HEK293 (cell line): ENCODE measurements around the gene PPP4R1.

Experiments
- CTCF ChIA-PET: fragments of 350-600 bp; formaldehyde crosslinking; extraction: SDS; loops from one replicate; lab custom pipeline; 2021; ENCODE audit warnings: antibody characterized with exemption; lab: Yijun Ruan, JAX
- POLR2A ChIA-PET: fragments of 300-600 bp; formaldehyde crosslinking; extraction: SDS; loops from one replicate; lab custom pipeline; 2020; ENCODE audit warnings: antibody characterized with exemption, inconsistent platforms; lab: Yijun Ruan, JAX
- H3K27ac ChIP-seq: fragments of 200-500 bp; sonication (Bioruptor generic); 2 replicates; pipeline ENCODE4 v1.5.1; 2014; ENCODE audit warnings: low read depth, low read length, control low read depth, inconsistent platforms; ENCODE audit errors: extremely low read depth
- H3K36me3 ChIP-seq, 2 experiments: fragments of 200-500 bp in 1 of 2; sonication (Bioruptor generic) in 1 of 2; 1 replicate in 1 of 2; 2 replicates in 1 of 2; pipeline ENCODE4 v1.5.1; 2014 to 2017; ENCODE audit warnings: inconsistent platforms in 2 of 2, low read length in 2 of 2; ENCODE audit not compliant: control insufficient read depth in 2 of 2, insufficient read depth in 1 of 2
- H3K4me1 ChIP-seq: fragments of 200-500 bp; sonication (Bioruptor generic); 2 replicates; pipeline ENCODE4 v1.5.1; 2014; ENCODE audit warnings: mild to moderate bottlenecking, low read length, inconsistent platforms; ENCODE audit not compliant: control insufficient read depth, insufficient read depth
- H3K4me3 ChIP-seq: 2 replicates; pipeline ENCODE4 v1.5.1; 2011; ENCODE audit warnings: low read depth, mild to moderate bottlenecking, control low read depth, low read length, moderate library complexity
- H3K9me3 ChIP-seq: fragments of 200-500 bp; sonication (Bioruptor generic); 2 replicates; pipeline ENCODE4 v1.5.1; 2014; ENCODE audit warnings: low read depth, low read length, inconsistent platforms; ENCODE audit not compliant: control insufficient read depth, insufficient read depth
- GFI1B ChIP-seq: fragments of 450-650 bp; formaldehyde crosslinking; IDR thresholded peaks from 2 replicates; pipeline ENCODE4 v1.5.1; 2016; ENCODE audit warnings: missing biosample characterization, missing genetic modification characterization
- GLIS1 ChIP-seq: fragments of 450-650 bp; formaldehyde crosslinking; IDR thresholded peaks from 2 replicates; pipeline ENCODE4 v1.5.1; 2016; ENCODE audit warnings: missing biosample characterization, missing genetic modification characterization
- IKZF3 ChIP-seq: fragments of 450-650 bp; IDR thresholded peaks from 2 replicates; pipeline ENCODE4 v1.5.0; 2018; ENCODE audit warnings: missing biosample characterization, mild to moderate bottlenecking, missing genetic modification characterization, moderate library complexity
- KLF1 ChIP-seq: fragments of 450-650 bp; formaldehyde crosslinking; IDR thresholded peaks from 2 replicates; pipeline ENCODE4 v1.5.1; 2016; ENCODE audit warnings: missing biosample characterization, missing genetic modification characterization
- MYNN ChIP-seq: fragments of 450-650 bp; formaldehyde crosslinking; IDR thresholded peaks from 2 replicates; pipeline ENCODE4 v1.5.1; 2016; ENCODE audit warnings: missing biosample characterization, missing genetic modification characterization, borderline replicate concordance
- MZF1 ChIP-seq: fragments of 450-650 bp; formaldehyde crosslinking; IDR thresholded peaks from 2 replicates; pipeline ENCODE4 v1.5.1; 2017; ENCODE audit warnings: missing biosample characterization, missing genetic modification characterization, borderline replicate concordance
- OSR2 ChIP-seq: fragments of 450-650 bp; formaldehyde crosslinking; IDR thresholded peaks from 2 replicates; pipeline ENCODE4 v1.5.1; 2016; ENCODE audit warnings: missing biosample characterization, missing genetic modification characterization
- PATZ1 ChIP-seq: fragments of 450-650 bp; formaldehyde crosslinking; IDR thresholded peaks from 2 replicates; pipeline ENCODE4 v1.5.1; 2016; ENCODE audit warnings: missing biosample characterization, missing genetic modification characterization
- PRDM4 ChIP-seq: fragments of 450-650 bp; formaldehyde crosslinking; IDR thresholded peaks from 2 replicates; pipeline ENCODE4 v1.5.1; 2017; ENCODE audit warnings: missing biosample characterization, missing genetic modification characterization
- WT1 ChIP-seq: fragments of 450-650 bp; formaldehyde crosslinking; IDR thresholded peaks from 2 replicates; pipeline ENCODE4 v1.5.1; 2016; ENCODE audit warnings: missing biosample characterization, missing genetic modification characterization
- ZBTB20 ChIP-seq: fragments of 450-650 bp; formaldehyde crosslinking; IDR thresholded peaks from 2 replicates; pipeline ENCODE4 v1.5.1; 2016; ENCODE audit warnings: missing biosample characterization, missing genetic modification characterization
- ZBTB48 ChIP-seq: fragments of 450-650 bp; formaldehyde crosslinking; IDR thresholded peaks from 2 replicates; pipeline ENCODE4 v1.5.1; 2016; ENCODE audit warnings: missing biosample characterization, missing genetic modification characterization
- ZEB2 ChIP-seq: fragments of 450-650 bp; formaldehyde crosslinking; IDR thresholded peaks from 2 replicates; pipeline ENCODE4 v1.5.1; 2016; ENCODE audit warnings: missing biosample characterization, missing genetic modification characterization
- ZNF292 ChIP-seq: fragments of 450-650 bp; formaldehyde crosslinking; IDR thresholded peaks from 2 replicates; pipeline ENCODE4 v1.5.1; 2016; ENCODE audit warnings: low read depth, missing biosample characterization, missing genetic modification characterization, borderline replicate concordance
- ZNF350 ChIP-seq: fragments of 450-650 bp; formaldehyde crosslinking; IDR thresholded peaks from 2 replicates; pipeline ENCODE4 v1.5.0; 2017; ENCODE audit warnings: missing biosample characterization, mild to moderate bottlenecking, missing genetic modification characterization
- ZNF362 ChIP-seq: fragments of 450-650 bp; formaldehyde crosslinking; IDR thresholded peaks from 2 replicates; pipeline ENCODE4 v1.5.1; 2016; ENCODE audit warnings: missing biosample characterization, missing genetic modification characterization
- ZNF37A ChIP-seq: fragments of 450-650 bp; IDR thresholded peaks from 2 replicates; pipeline ENCODE4 v1.5.1; 2018; ENCODE audit warnings: missing biosample characterization, missing genetic modification characterization
- ZNF416 ChIP-seq: fragments of 450-650 bp; formaldehyde crosslinking; IDR thresholded peaks from 2 replicates; pipeline ENCODE4 v1.5.1; 2016; ENCODE audit warnings: missing biosample characterization, missing genetic modification characterization
- ZNF433 ChIP-seq: fragments of 450-650 bp; formaldehyde crosslinking; IDR thresholded peaks from 2 replicates; pipeline ENCODE4 v1.5.1; 2016; ENCODE audit warnings: missing biosample characterization, missing genetic modification characterization, low read depth
- ZNF473 ChIP-seq: fragments of 450-650 bp; formaldehyde crosslinking; IDR thresholded peaks from 2 replicates; pipeline ENCODE4 v1.5.1; 2017; ENCODE audit warnings: missing biosample characterization, missing genetic modification characterization
- ZNF510 ChIP-seq: fragments of 450-650 bp; formaldehyde crosslinking; IDR thresholded peaks from 2 replicates; pipeline ENCODE4 v1.5.1; 2018; ENCODE audit warnings: mild to moderate bottlenecking, missing genetic modification characterization, missing biosample characterization; ENCODE audit not compliant: insufficient replicate concordance
- ZNF548 ChIP-seq: fragments of 450-650 bp; formaldehyde crosslinking; IDR thresholded peaks from 2 replicates; pipeline ENCODE4 v1.5.1; 2016; ENCODE audit warnings: missing biosample characterization, missing genetic modification characterization
- ZNF560 ChIP-seq: fragments of 450-650 bp; formaldehyde crosslinking; IDR thresholded peaks from 2 replicates; pipeline ENCODE4 v1.5.1; 2017; ENCODE audit warnings: missing biosample characterization, missing genetic modification characterization, borderline replicate concordance
- ZNF621 ChIP-seq: fragments of 450-650 bp; formaldehyde crosslinking; IDR thresholded peaks from 2 replicates; pipeline ENCODE4 v1.5.1; 2017; ENCODE audit warnings: missing biosample characterization, missing genetic modification characterization
- ZNF626 ChIP-seq: fragments of 450-650 bp; sonication (Bioruptor Pico); formaldehyde crosslinking; IDR thresholded peaks from 2 replicates; pipeline ENCODE4 v1.5.1; 2018; ENCODE audit warnings: missing biosample characterization, missing genetic modification characterization, inconsistent platforms
- ZNF677 ChIP-seq: fragments of 450-650 bp; IDR thresholded peaks from 2 replicates; pipeline ENCODE4 v1.5.0; 2018; ENCODE audit warnings: missing biosample characterization, mild to moderate bottlenecking, missing genetic modification characterization, moderate library complexity
- ZNF776 ChIP-seq: fragments of 450-650 bp; formaldehyde crosslinking; IDR thresholded peaks from 2 replicates; pipeline ENCODE4 v1.5.0; 2017; ENCODE audit warnings: missing biosample characterization, missing genetic modification characterization, borderline replicate concordance
- ZNF843 ChIP-seq: fragments of 450-650 bp; formaldehyde crosslinking; IDR thresholded peaks from 2 replicates; pipeline ENCODE4 v1.5.1; 2016; ENCODE audit warnings: missing biosample characterization, missing genetic modification characterization
- ZSCAN18 ChIP-seq: fragments of 450-650 bp; formaldehyde crosslinking; IDR thresholded peaks from 2 replicates; pipeline ENCODE4 v1.5.1; 2016; ENCODE audit warnings: missing biosample characterization, missing genetic modification characterization

PPP4R1 gene

GRCh38 chr18:9508446-9509025 is 105.8 kb downstream of the PPP4R1 start:
- no peak overlapping the region for H3K4me3 ChIP-seq
- TF ChIP-seq ZNF677 (tag by site-specific recombination) (no peak), GFI1B (tag by site-specific recombination) (no peak)
- no peaks in the 10 kb centered on the region; a peak in 1 of 3 replicates for H3K36me3 ChIP-seq
- ChIA-PET POLR2A (no interaction called here), CTCF (interaction anchor here (0.5 to 3.9 kb wide), 4 partner anchors 8 to 172 kb away, joined by 3 to 24 read pairs (median 4); no protein-coding TSS in a partner anchor)
- peaks cover 29% of the 10 kb centered on the region for H3K4me1 ChIP-seq
- no peak overlapping the region for H3K27ac ChIP-seq
- H3K9me3 ChIP-seq, result no peaks in the 10 kb centered on the region

GRCh38 chr18:9507565-9508088 is 106.7 kb downstream of the PPP4R1 start:
- H3K27ac ChIP-seq, result no peak overlapping the region
- TF ChIP-seq ZNF433 (no peak), ZNF292 (tag by site-specific recombination) (no peak), PRDM4 (tag by site-specific recombination) (0 out of 2 replicates have a peak, but pooled peaks have one; percentile 35), ZNF350 (no peak), OSR2 (tag by site-specific recombination) (peak; percentile 75), ZNF560 (tag by site-specific recombination) (no peak), ZSCAN18 (tag by site-specific recombination) (no peak), MZF1 (no peak), IKZF3 (tag by site-specific recombination) (peak; percentile 77), ZBTB48 (tag by site-specific recombination) (no peak), ZEB2 (no peak), ZNF776 (no peak), KLF1 (peak; percentile 88), ZNF548 (no peak), ZNF37A (tag by site-specific recombination) (no peak), WT1 (tag by site-specific recombination) (peak; percentile 55; the same call in 1 of the 2 replicates), ZNF510 (tag by site-specific recombination) (no peak), ZNF416 (no peak), MYNN (tag by site-specific recombination) (no peak), ZNF473 (tag by site-specific recombination) (no peak), ZNF621 (tag by site-specific recombination) (no peak), GLIS1 (tag by site-specific recombination) (peak; percentile 47; the same call in 1 of the 2 replicates), ZNF362 (tag by site-specific recombination) (no peak), PATZ1 (tag by site-specific recombination) (no peak), ZNF626 (tag by site-specific recombination) (no peak), ZNF843 (tag by site-specific recombination) (0 out of 2 replicates have a peak, but pooled peaks have one; percentile 50), ZBTB20 (tag by site-specific recombination) (no peak)

More at GRCh38 chr18:9507565-9508088, 106.7 kb downstream of the PPP4R1 start:
- Histone ChIP-seq H3K9me3 (no peaks in the 10 kb centered on the region), H3K36me3 (no peaks in the 10 kb centered on the region), H3K4me1 (peaks cover 31% of the 10 kb centered on the region), H3K4me3 (no peak overlapping the region)
- CTCF ChIA-PET, result interaction anchor here (0.5 to 3.9 kb wide), 2 partner anchors 9 to 16 kb away, joined by 4 to 24 read pairs; no protein-coding TSS in a partner anchor
- POLR2A ChIA-PET, result no interaction called here
